Fibroblast of skin of right biceps (primary cell): ENCODE measurements around the gene DRC7.

ENCODE experiments used
- DNase-seq: peaks from one replicate; pipeline ENCODE4 v3.0.0-alpha.2; 2013

The DRC7 gene, protein sequence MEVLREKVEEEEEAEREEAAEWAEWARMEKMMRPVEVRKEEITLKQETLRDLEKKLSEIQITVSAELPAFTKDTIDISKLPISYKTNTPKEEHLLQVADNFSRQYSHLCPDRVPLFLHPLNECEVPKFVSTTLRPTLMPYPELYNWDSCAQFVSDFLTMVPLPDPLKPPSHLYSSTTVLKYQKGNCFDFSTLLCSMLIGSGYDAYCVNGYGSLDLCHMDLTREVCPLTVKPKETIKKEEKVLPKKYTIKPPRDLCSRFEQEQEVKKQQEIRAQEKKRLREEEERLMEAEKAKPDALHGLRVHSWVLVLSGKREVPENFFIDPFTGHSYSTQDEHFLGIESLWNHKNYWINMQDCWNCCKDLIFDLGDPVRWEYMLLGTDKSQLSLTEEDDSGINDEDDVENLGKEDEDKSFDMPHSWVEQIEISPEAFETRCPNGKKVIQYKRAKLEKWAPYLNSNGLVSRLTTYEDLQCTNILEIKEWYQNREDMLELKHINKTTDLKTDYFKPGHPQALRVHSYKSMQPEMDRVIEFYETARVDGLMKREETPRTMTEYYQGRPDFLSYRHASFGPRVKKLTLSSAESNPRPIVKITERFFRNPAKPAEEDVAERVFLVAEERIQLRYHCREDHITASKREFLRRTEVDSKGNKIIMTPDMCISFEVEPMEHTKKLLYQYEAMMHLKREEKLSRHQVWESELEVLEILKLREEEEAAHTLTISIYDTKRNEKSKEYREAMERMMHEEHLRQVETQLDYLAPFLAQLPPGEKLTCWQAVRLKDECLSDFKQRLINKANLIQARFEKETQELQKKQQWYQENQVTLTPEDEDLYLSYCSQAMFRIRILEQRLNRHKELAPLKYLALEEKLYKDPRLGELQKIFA

DNA sequence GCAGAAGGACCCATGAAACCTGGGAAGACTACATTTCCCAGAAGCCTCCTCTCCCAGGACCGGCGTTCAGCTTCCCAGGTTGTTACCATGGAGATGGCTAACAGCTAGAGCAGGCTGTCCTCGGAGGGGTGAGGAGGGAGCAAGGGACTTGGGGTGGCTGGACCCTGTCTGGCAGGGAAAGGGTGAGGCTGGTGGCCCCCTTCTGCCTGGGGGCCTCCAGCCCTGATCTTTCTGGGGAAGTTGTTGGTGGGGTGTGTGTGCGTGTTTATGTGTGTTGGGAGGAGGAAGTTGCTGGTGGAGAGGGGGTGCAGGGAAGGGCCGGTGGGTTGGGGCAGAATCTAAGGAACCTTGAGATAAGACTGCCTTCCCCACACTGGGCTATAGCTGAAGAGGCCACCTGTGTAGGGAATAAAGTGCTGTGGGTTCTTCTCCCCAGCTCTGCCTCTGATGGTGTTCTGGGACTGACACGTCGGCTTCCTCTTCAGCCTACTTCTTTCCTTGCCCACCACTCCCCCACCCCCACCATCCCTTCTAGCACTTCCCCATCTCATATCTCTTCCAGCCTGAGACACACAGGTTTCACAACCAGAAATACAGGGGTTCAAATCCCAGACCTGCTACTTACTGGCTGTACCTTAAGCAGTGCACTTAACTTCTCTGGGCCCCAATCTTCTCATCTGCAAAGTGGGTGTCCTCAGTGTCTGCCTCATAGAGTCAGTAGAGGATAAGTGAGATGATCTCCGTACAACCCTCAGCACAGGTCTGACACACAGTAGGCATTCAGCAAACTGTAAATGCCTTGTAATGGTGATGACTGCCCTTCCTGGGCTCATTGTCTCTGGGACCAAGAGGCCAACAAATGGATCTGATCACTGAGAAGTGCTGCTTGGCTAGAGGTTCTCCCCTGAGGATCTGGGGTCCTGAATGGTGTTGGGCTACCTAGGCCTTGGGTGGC lies at the start of gene DRC7:
DRC7 (plus strand) TSS at position 82 of the 955 bp plus-strand sequence. CDS start 3,144 bp downstream, outside the sequence.
- peak; percentile 20 for DNase-seq

DNA sequence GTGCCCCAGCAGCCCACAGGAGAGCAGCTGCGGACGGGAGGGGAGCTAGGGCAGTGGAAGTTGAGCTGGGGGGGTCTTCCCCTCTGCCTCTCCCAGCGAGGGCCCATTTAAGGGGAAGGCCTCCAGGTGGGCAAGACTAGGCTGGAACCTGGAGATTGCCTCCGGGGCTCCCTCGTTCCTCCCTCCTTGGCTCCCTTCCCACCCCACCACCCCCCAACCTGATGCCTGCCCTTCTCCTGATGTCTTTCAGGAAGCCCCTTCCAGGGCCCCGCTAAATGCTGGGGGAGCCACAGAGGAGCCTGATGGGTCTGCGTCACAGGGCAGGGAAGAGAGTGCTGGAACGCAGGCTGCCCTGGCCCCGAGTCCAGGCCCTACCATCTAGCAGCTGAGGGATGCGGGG lies 49.4 kb upstream of the DRC7 start:
- no peak for DNase-seq

DNA sequence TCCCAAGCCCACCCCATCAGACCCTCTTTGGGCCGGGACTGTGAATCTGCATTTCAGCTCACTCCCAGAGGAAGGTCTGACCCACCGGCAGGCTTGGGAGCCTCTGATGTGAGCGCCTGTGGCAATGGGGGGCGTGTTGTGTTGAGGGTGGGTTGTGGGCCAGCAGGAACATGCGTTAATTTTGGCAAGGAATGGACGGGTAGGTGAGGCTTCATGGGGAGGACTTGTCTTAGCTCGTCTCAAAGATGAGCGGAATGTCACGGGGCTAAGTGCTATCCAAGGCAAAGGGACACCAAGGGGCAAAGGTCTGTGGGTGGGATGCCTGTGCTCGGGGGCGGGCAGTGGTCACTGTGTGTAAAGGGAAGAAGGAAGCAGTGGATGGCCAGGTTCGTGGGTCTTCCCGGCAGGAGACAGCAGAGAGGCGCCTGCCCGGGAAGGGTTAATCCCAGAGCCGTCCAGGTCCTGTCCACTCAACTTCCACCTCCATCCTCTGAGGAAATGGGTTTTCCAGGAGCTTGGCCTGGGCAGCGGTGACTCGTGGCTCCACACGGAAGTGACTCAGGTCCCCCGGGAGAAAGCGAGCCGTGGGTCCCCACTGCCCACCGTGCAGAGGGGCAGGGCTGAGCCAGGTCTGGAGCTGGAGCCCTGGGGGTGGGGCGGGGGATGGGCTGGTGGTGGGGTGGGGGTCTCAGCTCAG lies 48.8 kb upstream of the DRC7 start:
- peak; percentile 58 for DNase-seq

DNA sequence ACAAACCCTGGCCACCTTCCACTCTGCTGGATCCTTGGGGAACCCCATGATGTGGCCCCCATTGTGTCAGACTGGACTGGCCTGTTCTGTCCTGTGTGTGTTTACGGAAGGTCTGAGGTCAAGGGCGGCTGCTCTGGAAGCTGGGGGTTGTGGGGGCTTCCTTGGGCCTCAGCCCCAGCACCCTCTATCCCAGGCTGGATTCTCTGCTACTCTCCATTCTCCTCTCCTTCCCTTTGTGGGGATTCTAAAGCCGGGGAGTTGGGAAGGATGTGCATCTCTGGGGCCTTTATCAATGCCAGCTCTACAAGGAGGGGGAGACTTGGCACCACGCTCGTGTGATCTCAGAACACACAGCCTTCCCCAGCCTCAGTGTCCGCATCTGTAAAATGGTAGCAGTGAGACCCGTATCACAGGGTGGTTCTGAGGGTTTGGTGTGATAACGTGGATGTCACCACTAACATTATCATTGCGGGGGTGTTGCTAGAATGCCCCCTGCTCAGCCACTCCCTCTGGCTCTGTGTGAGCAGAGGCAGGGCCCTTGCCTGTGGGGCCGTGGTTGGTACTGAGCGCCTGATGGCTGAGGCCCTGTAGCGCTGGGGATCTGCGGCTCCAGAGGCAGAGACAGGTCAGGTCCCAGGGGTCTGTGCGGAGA lies 48.1 kb upstream of the DRC7 start:
- no peak for DNase-seq

GRCh38 chr16:57647136-57647875 lies 47.3 kb upstream of the DRC7 start:
- no peak for DNase-seq

- DNase-seq, result no peak
These were observed 46.5 kb upstream of the DRC7 start for GRCh38 chr16:57648125-57648524.

DNA sequence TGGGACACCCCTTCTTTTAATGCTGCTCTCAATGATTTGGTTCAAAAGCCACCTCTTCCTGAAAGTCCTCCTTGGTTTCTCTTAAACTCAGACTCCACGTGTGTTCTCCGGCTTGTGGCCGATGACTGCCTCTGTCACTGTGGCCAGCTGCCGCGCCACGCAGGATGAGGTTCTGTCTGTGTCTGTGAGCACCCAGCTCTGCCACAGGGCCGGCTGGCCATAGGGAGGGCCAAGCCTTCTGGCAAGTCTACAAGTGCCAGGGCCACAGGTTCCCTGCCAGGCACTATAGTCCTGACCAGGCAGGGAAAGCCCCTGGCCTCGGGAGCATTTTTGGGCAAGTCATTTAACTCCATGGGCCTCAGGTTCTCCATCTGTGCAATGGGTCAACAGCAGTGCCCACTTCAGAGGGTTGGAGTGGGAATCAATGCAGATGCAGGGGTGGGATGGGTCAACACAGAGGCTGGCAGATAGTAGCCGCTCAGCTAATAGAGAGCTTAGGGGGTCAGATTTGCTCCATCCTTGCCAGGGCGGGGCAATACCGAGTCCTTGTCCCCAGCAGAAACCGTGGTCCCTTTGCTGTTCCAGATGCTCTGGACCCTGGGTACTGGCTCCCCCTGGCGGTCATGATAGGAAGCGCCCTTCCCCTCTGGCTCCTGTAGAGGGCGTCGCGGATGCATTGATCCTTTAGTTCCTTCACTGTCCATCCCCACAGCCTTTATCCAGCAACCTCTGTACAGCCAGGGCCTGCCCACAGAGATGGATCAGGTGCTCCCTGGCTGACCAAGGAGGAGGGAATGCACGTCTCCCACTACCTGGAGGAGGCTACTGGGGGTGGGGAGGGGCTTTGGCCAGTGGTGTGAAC lies 45.8 kb upstream of the DRC7 start:
- DNase-seq, result peak; percentile 69

- no peak for DNase-seq
These were observed 45.2 kb upstream of the DRC7 start for GRCh38 chr16:57649443-57649751.

- DNase-seq, result no peak
These were observed 44.8 kb upstream of the DRC7 start for GRCh38 chr16:57649846-57650245.

- no peak for DNase-seq
These were observed 43.0 kb upstream of the DRC7 start for GRCh38 chr16:57651344-57652333.

GRCh38 chr16:57652695-57653471 lies 41.7 kb upstream of the DRC7 start:
- DNase-seq, result no peak

DNA sequence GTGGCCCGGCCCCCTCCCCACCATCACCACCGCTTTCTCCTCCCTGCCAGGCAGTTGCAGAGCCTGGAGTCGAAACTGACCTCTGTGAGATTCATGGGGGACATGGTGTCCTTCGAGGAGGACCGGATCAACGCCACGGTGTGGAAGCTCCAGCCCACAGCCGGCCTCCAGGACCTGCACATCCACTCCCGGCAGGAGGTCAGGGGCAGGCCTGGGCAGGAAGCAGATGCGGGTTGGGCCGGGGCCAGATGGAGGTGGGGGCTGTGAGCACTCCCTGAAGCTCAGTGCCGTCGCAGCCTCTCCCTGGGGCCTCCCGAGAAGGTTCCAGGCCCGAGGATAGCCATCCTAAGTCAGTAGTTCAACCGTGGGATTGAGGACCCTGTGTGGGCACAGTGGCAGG lies 40.7 kb upstream of the DRC7 start:
- no peak for DNase-seq

GRCh38 chr16:57656342-57656955 lies 38.2 kb upstream of the DRC7 start:
- no peak for DNase-seq

DNA sequence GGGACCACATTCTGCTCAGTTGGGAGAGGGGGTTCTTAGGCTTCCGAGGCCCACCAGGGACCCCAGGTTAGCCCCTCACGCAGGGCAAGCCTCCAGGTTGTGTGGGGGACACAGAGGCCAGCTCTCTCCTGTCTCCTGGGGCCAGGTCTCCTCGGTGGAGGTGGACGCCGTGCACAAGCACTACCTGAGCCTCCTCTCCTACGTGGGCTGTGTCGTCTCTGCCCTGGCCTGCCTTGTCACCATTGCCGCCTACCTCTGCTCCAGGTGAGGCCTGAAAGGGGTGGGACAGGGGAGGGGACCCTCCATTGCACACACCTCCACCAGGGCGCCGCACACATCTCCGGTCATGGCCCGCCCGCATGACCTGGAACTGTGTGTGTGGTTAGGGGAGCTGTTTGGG lies 37.4 kb upstream of the DRC7 start:
- no peak for DNase-seq

DNA sequence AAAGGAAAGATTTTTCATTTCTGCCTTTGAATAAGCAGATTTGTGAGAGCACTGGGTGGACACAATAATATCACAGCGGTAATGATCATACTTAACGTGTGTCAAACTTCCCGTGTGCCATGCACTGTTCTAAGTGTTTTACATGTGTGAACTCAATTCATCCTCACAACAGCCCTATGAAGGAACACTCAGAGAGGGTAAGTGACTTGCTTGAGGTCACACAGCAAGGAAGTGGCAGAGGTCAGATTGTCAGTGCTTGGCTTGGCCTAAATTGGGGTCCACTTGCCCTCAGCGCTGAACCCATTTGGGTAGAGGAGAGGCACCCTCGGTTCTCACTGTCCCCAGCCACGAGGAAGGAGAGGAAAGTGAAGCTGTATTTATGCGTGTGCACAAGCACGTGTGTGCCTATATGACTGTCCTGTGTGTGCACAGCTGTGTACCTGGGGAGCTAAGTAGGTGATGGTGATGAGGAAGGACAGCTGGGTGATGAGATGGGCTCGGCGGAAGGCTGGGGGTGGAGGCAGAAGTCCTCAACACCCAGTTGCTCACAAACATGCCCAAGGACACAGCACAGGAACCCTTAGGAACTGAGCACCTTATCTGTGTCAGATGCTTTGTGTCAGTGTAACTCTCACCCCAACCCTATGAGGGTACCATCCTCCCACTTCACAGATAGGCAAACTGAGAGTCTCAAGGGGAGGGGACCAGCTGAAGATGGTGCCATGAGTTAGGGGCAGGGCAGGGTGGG lies 36.3 kb upstream of the DRC7 start:
- DNase-seq, result no peak

- DNase-seq, result no peak
These were observed 35.5 kb upstream of the DRC7 start for GRCh38 chr16:57658878-57659674.
